HG02870 (cell line): Measurements from ENCODE around the gene PPIL4.
"Not testable (repeated sequence)": the region's sequence is repeated elsewhere in the genome, so short reads cannot be mapped to it uniquely, and the experiment has no call there.

Experiments
- ATAC-seq: cut with Tn5 transposase; IDR thresholded peaks from one replicate; pipeline ENCODE4 v1.9.1; 2021; ENCODE audit warnings: mild to moderate bottlenecking, moderate library complexity; ENCODE audit not compliant: unreplicated experiment

PPIL4 gene

DNA sequence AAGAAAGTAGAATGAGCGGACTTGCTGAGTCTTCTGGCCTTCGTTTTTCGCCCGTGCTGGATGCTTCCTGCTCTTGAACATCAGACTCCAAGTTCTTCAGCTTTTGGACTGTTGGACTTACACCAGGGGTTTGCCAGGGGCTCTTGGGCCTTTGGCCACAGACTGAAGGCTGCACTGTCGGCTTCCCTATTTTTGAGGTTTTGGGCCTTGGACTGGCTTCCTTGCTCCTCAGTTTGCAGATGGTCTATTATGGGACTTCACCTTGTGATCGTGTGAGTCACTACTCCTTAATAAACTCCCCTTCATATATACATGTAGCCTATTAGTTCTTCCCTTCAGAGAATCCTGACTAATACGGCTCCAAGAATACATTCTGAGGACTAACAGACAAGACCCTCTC lies 83.1 kb downstream of the PPIL4 start:
- ATAC-seq = not testable (repeated sequence)

DNA sequence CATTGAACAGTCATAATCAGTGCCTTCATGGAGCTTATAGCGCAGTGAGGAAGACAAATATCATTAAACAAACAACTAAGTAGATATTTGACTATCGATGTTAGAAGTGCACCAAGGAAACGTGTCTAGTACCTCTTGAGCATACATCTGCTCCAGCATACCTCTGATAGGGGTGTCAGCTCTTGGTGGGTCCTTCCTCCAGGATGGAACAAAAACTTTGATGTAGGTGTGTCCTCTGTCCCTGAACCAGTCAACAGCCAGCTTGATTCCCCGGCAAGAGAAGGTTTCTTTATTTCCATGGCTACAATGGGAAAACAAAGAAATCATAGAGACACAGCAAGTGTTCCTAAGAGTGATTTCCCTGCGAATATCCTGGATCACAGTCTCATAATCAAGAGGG lies 84.2 kb downstream of the PPIL4 start:
- ATAC-seq = no peak

DNA sequence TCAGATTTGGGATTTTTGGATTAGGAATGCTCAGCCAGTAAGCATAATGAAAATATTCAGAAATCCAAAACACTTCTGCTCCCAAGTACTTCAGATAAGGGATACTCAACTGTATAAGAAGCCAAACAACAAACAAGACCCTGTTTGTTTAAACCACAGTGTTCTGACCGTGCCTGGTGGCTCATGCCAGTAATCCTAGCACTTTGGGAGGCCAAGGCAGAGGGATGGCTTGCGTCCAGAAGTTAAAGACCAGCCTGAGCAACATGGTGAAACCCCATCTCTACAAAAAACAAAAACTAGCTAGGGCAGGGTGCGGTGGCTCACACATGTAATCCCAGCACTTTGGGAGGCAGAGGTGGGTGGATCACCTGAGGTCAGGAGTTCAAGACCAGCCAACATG lies 85.6 kb downstream of the PPIL4 start:
- ATAC-seq = not testable (repeated sequence)

DNA sequence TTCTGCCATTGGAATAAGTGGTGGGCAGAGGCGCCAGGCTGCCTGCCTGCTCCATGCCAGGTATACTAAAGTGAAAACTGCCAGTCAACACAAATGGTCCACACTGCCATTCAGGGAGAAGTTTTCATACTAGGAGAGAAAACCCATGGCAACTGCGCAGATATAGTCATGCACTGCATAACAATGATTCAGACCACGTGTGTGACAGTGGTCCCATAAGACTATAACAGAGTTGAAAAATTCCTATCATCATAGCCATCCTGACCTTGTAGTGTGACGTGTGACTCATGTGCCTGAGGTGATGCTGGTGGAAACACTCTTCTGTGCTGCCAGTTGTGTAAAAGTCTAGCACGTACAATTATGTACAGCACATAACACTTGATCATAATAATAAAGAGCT lies 86.1 kb downstream of the PPIL4 start:
- no peak for ATAC-seq

DNA sequence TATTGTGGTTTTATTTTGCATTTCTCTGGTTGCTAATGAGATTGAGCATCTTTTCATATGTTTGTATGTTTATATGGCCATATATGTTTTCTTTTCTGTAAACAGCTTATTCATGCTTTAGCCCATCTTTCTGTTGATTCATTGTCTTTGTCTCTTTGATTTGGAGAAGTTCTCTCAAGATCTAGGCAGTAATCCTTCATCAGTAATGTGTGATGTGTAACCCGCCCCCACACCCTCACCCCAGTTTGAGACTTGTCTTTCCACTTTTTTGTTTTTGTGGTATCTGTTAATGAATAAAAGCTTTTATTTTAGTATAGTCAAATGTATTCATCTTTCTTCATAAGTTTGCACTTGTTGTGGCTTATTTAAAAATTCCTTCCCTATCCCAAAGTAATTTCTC lies 87.0 kb downstream of the PPIL4 start:
- ATAC-seq = no peak

DNA sequence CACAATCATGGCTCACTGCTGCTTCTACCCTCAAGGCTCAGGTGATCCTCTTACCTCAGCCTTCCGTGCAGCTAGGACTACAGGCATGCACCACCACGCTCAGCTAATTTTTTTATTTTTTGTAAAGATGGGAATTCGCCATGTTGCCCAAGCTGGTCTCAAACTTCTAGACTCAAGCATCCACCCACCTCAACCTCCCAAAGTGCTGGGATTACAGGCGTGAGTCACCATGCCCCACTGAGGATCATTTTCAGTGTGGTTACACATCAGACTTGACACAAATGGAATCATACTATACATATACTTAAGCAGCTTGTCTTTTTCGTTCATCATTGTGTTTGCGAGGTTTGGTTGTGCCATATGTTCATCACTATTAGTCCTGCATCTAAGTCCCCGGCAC lies 87.6 kb downstream of the PPIL4 start:
- ATAC-seq = no peak

DNA sequence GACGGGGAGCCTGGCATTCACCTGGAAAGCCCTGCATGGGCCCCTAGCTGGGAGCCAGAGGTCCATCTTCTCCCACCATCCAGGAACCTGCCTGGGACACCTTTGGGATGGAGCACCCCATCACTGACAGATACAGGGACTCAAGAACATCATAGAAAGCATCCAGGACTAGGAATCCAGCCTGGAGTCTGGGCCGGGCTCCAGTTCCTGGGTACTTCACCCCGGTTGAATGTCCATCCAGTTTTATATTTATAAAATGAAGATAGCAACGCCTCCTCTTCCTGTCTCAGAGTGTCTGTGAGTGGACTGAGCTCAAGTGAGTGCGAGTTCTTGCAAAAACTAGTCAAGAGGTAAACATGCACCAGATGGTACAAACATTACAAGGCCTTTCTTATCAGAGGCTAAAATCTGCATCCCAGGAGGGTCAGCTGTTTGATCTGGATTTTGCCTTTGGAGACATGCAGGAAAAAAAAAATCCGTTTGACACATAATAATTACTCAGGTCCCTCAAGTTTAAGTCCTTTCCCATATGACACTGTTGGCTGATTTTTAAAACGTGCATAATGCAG lies 88.4 kb downstream of the PPIL4 start:
- no peak for ATAC-seq

DNA sequence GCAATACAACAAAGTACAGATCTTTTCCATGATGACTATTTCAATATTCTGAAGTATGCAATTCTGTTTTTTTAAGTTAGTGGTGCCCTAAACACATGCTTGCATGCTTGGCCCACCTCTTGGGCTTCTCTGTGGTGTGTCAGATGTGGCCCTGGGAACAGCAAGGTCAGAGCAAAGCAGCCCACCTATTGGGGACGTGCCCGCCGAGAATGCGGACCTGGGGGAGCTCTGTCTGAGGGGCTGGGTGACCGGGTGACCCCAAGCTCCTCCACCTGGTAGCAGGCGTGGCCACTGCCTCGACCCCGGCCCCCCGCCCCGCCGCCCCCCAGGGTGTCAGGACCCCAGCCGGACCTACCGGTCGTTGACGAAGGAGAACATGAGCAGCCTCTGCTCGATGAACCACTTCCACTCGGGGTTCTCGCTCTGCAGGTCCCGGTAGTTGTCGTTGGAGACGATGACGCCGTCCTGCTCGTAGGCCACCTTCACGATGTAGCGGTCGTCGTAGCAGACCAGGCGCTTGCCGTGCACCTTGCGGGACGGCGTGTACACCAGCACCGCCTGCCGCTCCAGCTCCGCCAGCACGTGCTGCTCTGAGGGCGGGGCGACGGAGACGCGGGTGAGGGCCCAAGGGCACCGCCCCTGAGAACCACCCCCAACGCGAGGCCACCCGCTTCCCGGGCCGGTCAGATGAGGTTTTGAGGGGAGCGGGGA lies 89.4 kb downstream of the PPIL4 start:
- ATAC-seq = no peak

DNA sequence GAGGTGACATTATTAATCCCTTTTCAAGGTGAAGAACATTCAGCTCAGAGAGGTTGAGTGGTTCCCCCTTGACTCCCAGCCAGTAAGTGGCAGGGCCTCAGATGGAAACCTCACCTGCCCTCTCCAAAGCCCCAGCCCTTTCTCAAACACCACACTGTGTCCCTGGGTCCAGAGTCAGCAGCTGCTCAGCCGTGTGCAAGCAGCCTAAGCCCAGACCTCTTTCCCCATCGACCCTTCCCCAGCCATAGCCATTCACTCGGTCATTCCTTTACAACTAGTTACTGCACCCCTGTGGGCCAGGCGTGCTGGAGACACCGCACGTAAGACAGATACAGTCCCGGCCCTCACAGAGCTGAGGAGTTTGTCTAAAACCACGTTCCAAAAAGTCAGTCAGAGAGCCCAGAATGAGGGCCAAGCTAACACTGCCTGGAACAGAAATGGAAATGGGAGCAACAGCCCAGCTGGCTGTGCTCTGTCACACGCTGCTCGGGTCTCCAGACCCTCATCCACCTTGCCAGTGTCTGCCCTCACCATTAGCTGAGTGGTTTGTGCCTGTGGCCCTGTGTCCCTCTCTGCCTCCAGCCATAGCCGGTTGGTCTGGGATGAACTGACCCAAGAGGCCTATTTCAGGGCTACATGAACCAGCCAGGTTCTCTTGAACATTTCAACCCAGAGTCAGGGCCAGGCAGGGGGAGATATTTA lies 90.7 kb downstream of the PPIL4 start:
- ATAC-seq = no peak
